T-helper 17 cell (primary cell): ENCODE data around the gene KAZN. TPM values are rescaled to one million over a fixed set of nuclear protein-coding genes. Genes with fewer than 3 reads are reported as not detected.

ENCODE experiments used
- ATAC-seq: fragments of 150-1000 bp; cut with Tn5 transposase; 2 replicates; pipeline ENCODE4 v1.10.0; 2021; ENCODE audit warnings: mild to moderate bottlenecking, moderate library complexity
- DNase-seq, 3 donors: peaks; one replicate each; pipeline versions ENCODE4 v3.0.0 to v3.0.0-alpha.2; 2020 to 2021
- H3K9me3 ChIP-seq: one replicate; pipeline ENCODE4 v1.7.0; 2013; ENCODE audit warnings: low read length, mild to moderate bottlenecking; ENCODE audit not compliant: control insufficient read depth, poor library complexity, severe bottlenecking
- H3K27ac Mint-ChIP-seq: one replicate; pipeline ENCODE4 v1.8.0; 2022; ENCODE audit warnings: mild to moderate bottlenecking, moderate library complexity, mixed read lengths
- H3K27me3 Mint-ChIP-seq: one replicate; pipeline ENCODE4 v1.8.0; 2022; ENCODE audit warnings: mixed read lengths
- H3K36me3 Mint-ChIP-seq: one replicate; pipeline ENCODE4 v1.8.0; 2022; ENCODE audit warnings: low read depth, mixed read lengths
- H3K4me1 Mint-ChIP-seq: one replicate; pipeline ENCODE4 v1.8.0; 2022; ENCODE audit warnings: mild to moderate bottlenecking, mixed read lengths
- H3K4me3 Mint-ChIP-seq: one replicate; pipeline ENCODE4 v1.8.0; 2022; ENCODE audit warnings: mild to moderate bottlenecking, moderate library complexity, mixed read lengths
- total RNA-seq, 4 donors: library from RNA in 2 of 4; stranded (reverse) in 2 of 4; gene quantifications; one replicate each; pipeline ENCODE4 v1.2.3 and lab custom pipeline; 2022 to 2026

KAZN gene
- total RNA-seq, 2 donors from 2014 or later = 0.10 to 0.62 TPM

GRCh38 chr1:14794136-14794768 is 195.8 kb downstream of the KAZN start:
- H3K9me3 ChIP-seq = no peaks in the 10 kb centered on the region
- Mint-ChIP-seq H3K36me3 (no peaks in the 10 kb centered on the region), H3K27me3 (peaks cover 11% of the 10 kb centered on the region), H3K4me3 (no peak overlapping the region), H3K4me1 (no peaks in the 10 kb centered on the region), H3K27ac (no peak overlapping the region)
- DNase-seq (no peak), ATAC-seq (no peak)

GRCh38 chr1:14794906-14795305 is 196.4 kb downstream of the KAZN start:
- DNase-seq = no peak
- H3K9me3 ChIP-seq = no peaks in the 10 kb centered on the region
- Mint-ChIP-seq H3K4me3 (no peak overlapping the region), H3K4me1 (no peaks in the 10 kb centered on the region), H3K27ac (no peak overlapping the region), H3K27me3 (peaks cover 8% of the 10 kb centered on the region), H3K36me3 (no peaks in the 10 kb centered on the region)
- no peak for ATAC-seq

- Mint-ChIP-seq H3K4me1 (no peaks in the 10 kb centered on the region), H3K4me3 (no peak overlapping the region), H3K27me3 (peaks cover 8% of the 10 kb centered on the region), H3K27ac (no peak overlapping the region), H3K36me3 (no peaks in the 10 kb centered on the region)
- DNase-seq (no peak), ATAC-seq (no peak)
- H3K9me3 ChIP-seq = no peaks in the 10 kb centered on the region
These were observed 197.1 kb downstream of the KAZN start for GRCh38 chr1:14795589-14795988.

GRCh38 chr1:14800014-14800413 is 201.5 kb downstream of the KAZN start:
- no peak overlapping the region for H3K4me3 Mint-ChIP-seq
- H3K36me3 Mint-ChIP-seq = no peaks in the 10 kb centered on the region
- DNase-seq (no peak), ATAC-seq (no peak)
- H3K9me3 ChIP-seq = no peaks in the 10 kb centered on the region
- H3K27ac Mint-ChIP-seq = no peak overlapping the region
- H3K4me1 Mint-ChIP-seq = no peaks in the 10 kb centered on the region
- H3K27me3 Mint-ChIP-seq = no peaks in the 10 kb centered on the region

GRCh38 chr1:14800500-14801076 is 202.1 kb downstream of the KAZN start:
- ATAC-seq = no peak
- H3K4me1 Mint-ChIP-seq = no peaks in the 10 kb centered on the region
- H3K9me3 ChIP-seq = no peaks in the 10 kb centered on the region
- no peaks in the 10 kb centered on the region for H3K36me3 Mint-ChIP-seq
- DNase-seq = no peak
- no peak overlapping the region for H3K27ac Mint-ChIP-seq
- no peaks in the 10 kb centered on the region for H3K27me3 Mint-ChIP-seq
- no peak overlapping the region for H3K4me3 Mint-ChIP-seq

- DNase-seq (no peak), ATAC-seq (no peak)
- Mint-ChIP-seq H3K4me3 (no peak overlapping the region), H3K27me3 (no peaks in the 10 kb centered on the region), H3K36me3 (no peaks in the 10 kb centered on the region), H3K27ac (no peak overlapping the region), H3K4me1 (no peaks in the 10 kb centered on the region)
- H3K9me3 ChIP-seq = peaks cover 3% of the 10 kb centered on the region
These were observed 204.7 kb downstream of the KAZN start for GRCh38 chr1:14803002-14803789.

GRCh38 chr1:14804626-14805025 is 206.1 kb downstream of the KAZN start:
- ATAC-seq (no peak), DNase-seq (no peak)
- H3K4me3 Mint-ChIP-seq = no peak overlapping the region
- no peaks in the 10 kb centered on the region for H3K27me3 Mint-ChIP-seq
- H3K36me3 Mint-ChIP-seq = no peaks in the 10 kb centered on the region
- H3K9me3 ChIP-seq = peaks cover 3% of the 10 kb centered on the region
- no peak overlapping the region for H3K27ac Mint-ChIP-seq
- H3K4me1 Mint-ChIP-seq = no peaks in the 10 kb centered on the region

GRCh38 chr1:14806772-14807171 is 208.3 kb downstream of the KAZN start:
- no peaks in the 10 kb centered on the region for H3K36me3 Mint-ChIP-seq
- H3K4me1 Mint-ChIP-seq = no peaks in the 10 kb centered on the region
- H3K27ac Mint-ChIP-seq = no peak overlapping the region
- H3K27me3 Mint-ChIP-seq = no peaks in the 10 kb centered on the region
- H3K9me3 ChIP-seq = peaks cover 3% of the 10 kb centered on the region
- DNase-seq (no peak), ATAC-seq (no peak)
- H3K4me3 Mint-ChIP-seq = no peak overlapping the region

- H3K36me3 Mint-ChIP-seq = no peaks in the 10 kb centered on the region
- H3K27me3 Mint-ChIP-seq = no peaks in the 10 kb centered on the region
- no peak overlapping the region for H3K27ac Mint-ChIP-seq
- ATAC-seq (no peak), DNase-seq (no peak)
- peaks cover 3% of the 10 kb centered on the region for H3K9me3 ChIP-seq
- no peaks in the 10 kb centered on the region for H3K4me1 Mint-ChIP-seq
- no peak overlapping the region for H3K4me3 Mint-ChIP-seq
These were observed 210.3 kb downstream of the KAZN start for GRCh38 chr1:14808768-14809167.

GRCh38 chr1:14809191-14809981 is 210.9 kb downstream of the KAZN start:
- Mint-ChIP-seq H3K4me1 (no peaks in the 10 kb centered on the region), H3K27me3 (no peaks in the 10 kb centered on the region), H3K27ac (no peak overlapping the region), H3K4me3 (no peak overlapping the region), H3K36me3 (no peaks in the 10 kb centered on the region)
- ATAC-seq = no peak
- H3K9me3 ChIP-seq = peaks cover 3% of the 10 kb centered on the region
- DNase-seq = no peak

GRCh38 chr1:14810595-14811361 is 212.3 kb downstream of the KAZN start:
- peaks cover 3% of the 10 kb centered on the region for H3K9me3 ChIP-seq
- H3K27ac Mint-ChIP-seq = no peak overlapping the region
- no peaks in the 10 kb centered on the region for H3K27me3 Mint-ChIP-seq
- DNase-seq (no peak), ATAC-seq (no peak)
- H3K36me3 Mint-ChIP-seq = no peaks in the 10 kb centered on the region
- H3K4me1 Mint-ChIP-seq = no peaks in the 10 kb centered on the region
- no peak overlapping the region for H3K4me3 Mint-ChIP-seq

GRCh38 chr1:14811573-14811972 is 213.1 kb downstream of the KAZN start:
- DNase-seq = no peak
- no peaks in the 10 kb centered on the region for H3K27me3 Mint-ChIP-seq
- ATAC-seq = no peak
- H3K4me1 Mint-ChIP-seq = no peaks in the 10 kb centered on the region
- H3K9me3 ChIP-seq = peaks cover 2% of the 10 kb centered on the region
- H3K27ac Mint-ChIP-seq = no peak overlapping the region
- H3K36me3 Mint-ChIP-seq = no peaks in the 10 kb centered on the region
- H3K4me3 Mint-ChIP-seq = no peak overlapping the region
